ENCODE data around the gene UAP1L1.
"Not testable (repeated sequence)": the region's sequence is repeated elsewhere in the genome, so short reads cannot be mapped to it uniquely, and the experiment has no call there.

GRCh38 chr9:137123952-137124462, 46.7 kb downstream of the UAP1L1 start:
- not testable (repeated sequence) for TF ChIP-seq EZH2 (IDR thresholded peaks at IDR 0.05; ENCODE audit: borderline replicate concordance, insufficient read depth, low read length, poor library complexity, severe bottlenecking); CTCF (IDR thresholded peaks at IDR 0.05; ENCODE audit: poor library complexity, severe bottlenecking); SMC3 (conservative IDR thresholded peaks at IDR 0.05; ENCODE audit: poor library complexity); EP300 (conservative IDR thresholded peaks at IDR 0.05; ENCODE audit: poor library complexity, severe bottlenecking); MXI1 (conservative IDR thresholded peaks at IDR 0.05; ENCODE audit: poor library complexity, severe bottlenecking); POLR2AphosphoS5 (IDR thresholded peaks at IDR 0.05)

All from neural cell (in vitro differentiated cells).